HG02588 (cell line): ENCODE measurements around the gene TMEM97.
A peak's percentile ranks its signal among the peaks of the same experiment; 100 is the strongest.

ENCODE experiments used
- ATAC-seq: cut with Tn5 transposase; IDR thresholded peaks from one replicate; pipeline ENCODE4 v1.9.1; 2021; ENCODE audit warnings: mild to moderate bottlenecking, moderate library complexity; ENCODE audit not compliant: unreplicated experiment

Gene TMEM97

DNA sequence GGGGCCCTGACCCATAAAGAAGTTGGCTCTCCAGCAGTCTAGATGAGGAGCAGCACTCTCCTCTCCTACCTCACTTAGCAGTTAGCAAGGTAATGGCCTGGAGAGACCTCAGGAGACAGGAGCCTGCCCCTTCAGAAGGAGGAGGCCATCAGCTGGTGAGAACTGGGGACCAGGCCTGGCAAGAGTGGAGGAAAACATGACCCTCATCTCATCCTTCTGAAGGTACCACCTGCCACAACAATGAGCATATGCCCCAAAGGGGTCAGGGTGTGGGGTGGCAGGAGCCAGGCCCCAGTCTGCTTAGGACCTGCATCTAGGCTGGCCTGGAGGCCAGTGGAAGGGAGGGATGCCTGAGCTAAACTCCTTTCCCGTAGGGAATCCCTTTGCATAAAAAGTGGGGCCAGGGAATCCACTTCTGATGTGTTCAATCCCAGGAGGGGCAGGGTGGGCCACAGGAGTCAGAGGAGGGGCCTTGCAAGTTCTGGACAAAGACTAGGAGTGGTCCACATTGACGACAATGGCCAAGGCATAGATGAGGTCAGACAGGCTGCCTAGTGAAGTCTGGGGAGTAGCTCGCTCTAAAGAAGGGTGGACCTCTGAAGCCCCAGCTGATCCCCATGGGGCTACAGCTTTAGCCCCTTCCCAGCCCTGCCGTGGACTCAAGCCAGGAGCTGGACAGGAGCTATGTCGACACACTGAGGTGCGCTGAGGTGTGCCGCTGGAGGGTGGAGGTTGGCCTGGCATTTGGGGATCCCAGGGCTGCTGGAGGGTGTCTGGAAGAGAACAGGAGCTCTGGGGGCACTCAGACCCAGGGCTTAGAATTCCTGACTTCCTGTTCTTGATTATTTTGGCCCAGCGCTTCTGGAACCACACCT, 45.0 kb downstream of the TMEM97 start:
- ATAC-seq, result no peak

DNA sequence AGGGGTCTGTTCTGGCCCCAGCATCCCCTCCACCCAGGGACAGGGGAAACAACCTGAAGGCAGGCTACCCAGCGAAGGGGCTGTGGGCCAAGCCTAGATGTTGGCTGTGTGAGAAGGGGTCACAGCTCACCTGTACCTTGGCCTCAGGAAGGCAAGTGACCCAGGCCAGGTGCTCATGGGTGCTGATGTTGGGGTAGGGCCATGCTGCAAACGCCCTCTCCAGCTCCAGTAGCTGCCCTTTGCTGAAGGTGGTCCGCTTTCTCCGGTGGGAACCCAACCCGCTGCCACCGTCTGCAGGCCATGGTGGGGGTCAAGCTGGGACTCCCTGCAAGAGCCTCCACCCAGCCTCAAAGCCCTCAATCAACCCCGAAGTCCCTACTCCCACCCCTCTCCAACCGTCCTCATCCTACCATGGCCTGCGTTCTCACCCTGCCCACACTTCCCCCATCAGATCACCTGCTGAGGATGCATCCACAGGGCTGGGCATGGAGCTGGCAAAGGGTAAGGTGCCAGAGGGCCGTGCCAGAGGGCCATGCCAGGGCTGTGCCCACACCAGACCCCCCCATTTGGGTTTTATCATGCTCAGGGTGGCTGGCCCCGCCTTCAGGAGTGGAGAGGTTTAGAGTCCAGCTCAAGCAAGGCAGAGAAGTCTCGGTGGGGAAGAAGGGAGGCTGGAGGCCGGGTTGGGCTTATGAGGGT, 45.8 kb downstream of the TMEM97 start, which contains the start of gene SEBOX:
SEBOX (minus strand) TSS at position 535 of the 699 bp plus-strand sequence; CDS start at position 487, 48 bp downstream.
- ATAC-seq, result no peak

DNA sequence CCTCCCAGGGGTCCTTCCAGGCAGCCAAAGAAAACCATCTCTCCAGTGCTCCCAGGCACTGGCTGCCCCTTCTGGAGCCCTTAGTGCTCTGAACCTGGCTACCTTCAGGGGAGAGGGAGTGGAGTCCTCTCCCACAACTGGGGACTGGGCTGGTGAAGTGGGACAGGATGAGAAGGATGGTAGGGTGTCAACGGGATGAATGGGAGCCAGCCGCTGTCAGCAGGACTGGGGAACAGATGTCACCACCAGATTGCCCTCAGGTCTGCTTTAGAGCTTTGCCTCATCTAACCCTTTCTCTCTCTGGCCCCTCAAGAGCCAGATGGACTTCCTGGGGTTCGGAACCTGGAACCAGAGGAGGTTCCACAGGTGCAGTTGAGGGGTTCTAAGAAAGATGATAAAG, 46.5 kb downstream of the TMEM97 start:
- ATAC-seq, result no peak

DNA sequence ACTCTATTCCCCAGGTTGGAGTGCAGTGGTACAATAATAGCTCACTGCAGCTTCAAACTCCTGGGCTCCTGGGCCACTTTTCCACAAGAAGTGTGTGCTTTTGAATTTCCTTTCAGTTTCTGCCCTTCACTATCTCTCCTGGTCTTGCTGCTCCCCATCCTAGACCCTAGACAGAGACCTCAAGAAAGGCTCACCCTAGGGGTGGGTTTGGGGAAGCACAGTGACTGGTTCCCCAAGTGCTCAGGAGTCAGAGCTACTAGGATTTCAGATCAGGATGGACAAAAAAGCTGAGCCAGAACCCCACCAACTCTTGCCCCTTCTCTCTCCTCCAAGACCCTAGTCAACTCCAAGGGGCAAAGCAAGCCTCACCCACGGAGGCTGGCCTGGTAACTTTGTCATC, 47.6 kb downstream of the TMEM97 start:
- no peak for ATAC-seq

DNA sequence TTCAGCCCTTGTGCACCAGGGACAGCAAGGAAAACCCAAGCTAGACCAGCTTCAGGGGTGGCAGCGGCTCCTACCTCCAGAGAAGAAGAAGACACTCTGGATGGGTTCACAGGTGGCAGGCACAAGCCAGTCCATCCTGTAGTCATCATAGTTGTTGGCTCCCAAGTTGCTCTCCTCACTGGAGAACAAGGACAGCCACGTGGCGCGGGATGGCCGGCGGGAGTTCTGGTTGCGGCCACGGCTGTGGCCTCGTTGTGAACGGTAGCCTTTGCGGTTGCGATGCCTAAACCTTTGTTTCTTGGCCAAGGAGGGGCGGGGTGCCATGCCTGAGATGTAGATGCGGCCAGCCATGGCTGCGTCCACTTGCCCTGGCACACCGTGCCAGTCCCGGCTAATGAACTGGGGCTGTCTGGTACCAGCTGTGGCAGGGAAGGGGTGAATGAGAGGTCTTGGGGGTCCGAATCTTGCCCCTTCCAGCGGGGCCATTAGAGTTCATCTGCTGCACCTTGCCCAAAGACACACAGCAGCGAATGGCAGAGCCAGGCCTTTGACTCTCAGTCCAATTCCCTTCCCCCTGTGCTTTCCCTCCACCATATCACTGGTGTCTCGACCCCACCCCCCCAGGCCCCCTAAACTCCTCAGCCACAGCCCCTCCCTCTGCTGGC, 48.8 kb downstream of the TMEM97 start:
- no peak for ATAC-seq

DNA sequence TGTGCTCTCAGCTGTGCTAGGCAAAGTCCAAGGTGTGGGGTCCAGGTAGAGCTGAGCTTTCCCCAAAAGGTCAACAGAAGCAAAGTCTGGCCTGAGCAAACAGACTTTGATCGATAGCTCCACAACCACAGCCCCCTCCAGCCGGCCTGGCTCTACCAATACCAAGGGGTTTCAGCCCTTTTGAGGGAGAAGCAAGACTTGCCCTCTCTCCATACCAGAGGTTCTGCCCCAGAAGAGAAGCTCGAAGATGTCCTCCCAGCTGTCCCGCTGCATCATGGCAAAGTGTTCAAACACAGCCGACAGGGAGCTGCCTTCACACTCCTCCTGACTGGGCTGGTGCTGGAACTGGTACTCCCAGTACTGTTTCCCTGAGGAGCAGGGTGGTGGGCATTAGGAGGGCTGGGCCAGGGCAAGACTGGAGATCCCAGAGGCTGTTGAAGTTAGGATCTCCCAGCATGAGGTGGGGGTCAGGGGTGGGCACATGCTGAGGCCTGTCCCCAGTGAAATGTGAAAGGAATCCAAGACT, 49.4 kb downstream of the TMEM97 start:
- ATAC-seq, result no peak

DNA sequence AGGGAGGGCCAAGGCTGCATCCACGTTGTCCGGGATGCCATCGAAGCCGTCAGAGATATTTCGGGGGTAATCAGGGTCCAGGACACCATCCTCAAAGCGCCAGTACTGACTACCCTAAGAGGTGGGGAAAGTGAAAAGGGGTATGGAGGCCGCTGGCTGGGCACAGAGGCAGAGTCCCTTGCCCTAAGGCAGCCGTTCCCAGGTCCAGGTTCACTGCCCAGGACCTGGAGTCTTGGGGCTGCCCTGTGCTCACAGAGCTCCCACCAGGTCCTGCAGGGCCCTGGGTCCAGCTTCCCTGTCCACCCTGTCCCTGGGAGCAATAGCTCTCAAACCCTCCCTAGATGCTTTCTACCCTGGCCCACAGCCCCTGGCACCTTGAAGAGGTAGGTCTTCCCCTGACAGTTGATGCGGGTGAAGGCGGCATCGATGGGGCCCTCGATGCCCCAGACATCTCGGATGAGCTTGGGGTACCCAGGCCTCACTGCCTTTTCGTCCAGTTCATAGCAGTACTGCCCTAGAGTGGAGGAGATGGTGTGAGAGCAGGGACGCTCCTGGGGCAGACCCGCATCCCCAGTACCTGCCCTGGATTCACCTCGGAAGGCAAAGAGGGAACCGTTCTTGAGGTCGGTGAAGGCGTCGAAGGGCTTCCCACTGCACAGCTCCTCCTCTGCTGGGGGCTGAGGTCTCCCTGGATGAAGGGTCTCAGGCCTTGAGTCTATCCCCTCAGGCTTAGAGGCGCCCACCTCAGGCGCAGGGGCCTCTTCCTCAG, 50.1 kb downstream of the TMEM97 start:
- no peak for ATAC-seq

DNA sequence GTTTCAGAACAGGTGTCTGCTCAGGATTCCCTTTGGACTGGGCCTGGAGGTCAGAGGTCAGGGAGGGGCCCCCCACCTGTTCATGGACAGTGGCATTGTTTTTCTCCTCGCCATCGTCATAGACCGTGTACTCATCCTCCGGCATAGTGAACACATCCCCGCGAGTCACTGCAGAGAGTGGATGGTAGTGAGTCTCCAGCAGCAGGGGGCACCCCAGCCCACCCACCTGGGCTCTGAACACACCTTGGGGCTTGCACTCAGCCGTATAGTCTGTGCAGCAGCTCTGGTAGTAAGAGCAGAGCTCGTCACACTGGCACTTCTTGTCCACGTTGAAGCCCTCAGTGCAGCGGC, 50.7 kb downstream of the TMEM97 start:
- ATAC-seq, result no peak

DNA sequence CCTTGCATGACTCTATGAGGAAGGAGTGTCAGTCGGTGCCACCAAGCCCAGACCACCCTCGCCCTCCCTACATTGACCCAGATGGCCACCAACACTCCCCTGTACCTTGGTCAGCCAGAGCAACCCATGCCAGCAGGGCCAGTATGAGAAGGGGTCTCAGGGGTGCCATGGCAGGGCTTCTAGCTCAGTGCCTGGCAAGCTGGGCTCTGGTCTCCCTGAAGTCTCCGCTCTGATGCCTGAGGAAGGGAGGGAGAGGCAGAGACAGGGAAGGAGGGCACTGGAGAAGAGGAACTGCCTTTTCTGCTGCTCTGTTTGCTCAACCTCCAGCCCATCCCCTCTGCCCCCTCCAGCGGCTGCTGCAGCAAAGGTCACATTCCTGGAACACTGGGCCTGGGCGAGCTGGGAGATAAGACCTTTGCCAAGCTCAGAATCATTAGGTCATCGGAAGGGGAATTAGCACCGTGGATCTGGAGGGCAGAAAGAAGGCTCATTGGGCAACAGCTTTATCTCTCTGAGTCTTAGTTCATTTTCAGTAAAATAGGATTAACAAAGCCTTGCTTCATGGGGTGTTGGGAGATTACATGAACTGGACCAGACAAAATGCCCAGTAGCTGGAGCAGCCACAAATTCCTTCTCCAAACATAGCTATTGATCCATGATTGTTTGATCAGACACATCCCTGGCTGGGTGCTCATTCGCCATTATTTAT, 51.2 kb downstream of the TMEM97 start, which contains the start of gene VTN:
VTN (minus strand) TSS at position 273 of the 709 bp plus-strand sequence; CDS start at position 169, 104 bp downstream.
- no peak for ATAC-seq

DNA sequence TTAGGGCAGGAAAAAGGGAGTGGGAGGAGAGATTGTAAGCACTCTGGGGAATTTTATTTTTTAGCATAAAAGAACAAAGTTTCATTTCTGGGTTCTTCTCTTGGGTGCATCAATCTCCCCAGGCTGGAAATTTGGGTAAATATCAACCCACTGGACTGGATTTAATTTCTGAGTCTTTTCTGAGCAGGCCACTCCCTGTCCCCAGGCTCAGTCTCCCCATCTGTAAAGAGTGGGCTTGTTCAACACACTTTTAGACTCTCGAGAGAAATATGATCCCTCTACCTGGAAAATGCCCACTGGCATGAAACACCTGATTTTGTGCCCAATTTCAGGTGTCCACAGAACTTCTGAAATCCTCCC, 51.7 kb downstream of the TMEM97 start:
- ATAC-seq, result no peak

DNA sequence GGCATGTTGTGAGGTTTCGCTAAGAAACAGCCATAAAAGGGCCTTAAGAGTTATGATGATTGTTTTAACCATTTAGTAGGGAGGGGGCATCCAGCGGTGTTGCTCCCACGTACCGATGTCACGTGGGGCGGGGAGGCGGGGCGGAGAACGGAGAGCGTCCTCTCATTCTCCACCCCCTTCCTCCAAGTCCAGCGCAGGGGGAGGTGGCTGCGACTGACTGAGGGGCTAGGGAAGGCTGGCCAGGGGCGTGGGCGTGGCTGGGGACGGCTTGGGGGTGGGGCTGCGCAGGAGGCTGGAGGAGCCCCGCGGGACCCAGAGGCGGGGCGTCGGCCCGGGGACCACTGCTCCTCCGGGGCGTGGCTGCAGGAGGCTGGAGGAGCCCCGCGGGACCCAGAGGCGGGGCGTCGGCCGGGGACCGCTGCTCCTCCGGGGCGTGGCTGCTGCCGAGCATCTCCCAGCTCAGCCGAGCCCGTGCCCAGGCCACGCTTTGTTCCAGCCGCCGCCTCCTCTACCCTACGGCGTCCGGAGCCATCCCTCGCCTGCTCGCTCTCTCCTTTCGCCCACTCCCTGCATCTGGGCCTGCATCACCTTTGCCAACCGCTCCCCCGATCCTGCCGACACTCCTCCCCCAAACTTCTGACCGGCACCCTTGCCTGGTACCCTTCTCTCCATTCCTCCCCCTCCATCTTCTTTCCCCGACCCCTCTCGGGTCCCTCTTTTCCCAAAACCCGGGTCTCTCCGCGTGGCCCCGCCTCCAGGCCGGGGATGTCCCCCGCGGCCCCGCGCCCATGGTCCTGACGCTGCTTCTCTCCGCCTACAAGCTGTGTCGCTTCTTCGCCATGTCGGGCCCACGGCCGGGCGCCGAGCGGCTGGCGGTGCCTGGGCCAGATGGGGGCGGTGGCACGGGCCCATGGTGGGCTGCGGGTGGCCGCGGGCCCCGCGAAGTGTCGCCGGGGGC, 52.5 kb downstream of the TMEM97 start, which contains the start of gene SARM1:
SARM1 (plus strand) TSS at position 450 of the 958 bp plus-strand sequence; CDS start at position 789, 339 bp downstream.
- ATAC-seq, result peak; percentile 59

DNA sequence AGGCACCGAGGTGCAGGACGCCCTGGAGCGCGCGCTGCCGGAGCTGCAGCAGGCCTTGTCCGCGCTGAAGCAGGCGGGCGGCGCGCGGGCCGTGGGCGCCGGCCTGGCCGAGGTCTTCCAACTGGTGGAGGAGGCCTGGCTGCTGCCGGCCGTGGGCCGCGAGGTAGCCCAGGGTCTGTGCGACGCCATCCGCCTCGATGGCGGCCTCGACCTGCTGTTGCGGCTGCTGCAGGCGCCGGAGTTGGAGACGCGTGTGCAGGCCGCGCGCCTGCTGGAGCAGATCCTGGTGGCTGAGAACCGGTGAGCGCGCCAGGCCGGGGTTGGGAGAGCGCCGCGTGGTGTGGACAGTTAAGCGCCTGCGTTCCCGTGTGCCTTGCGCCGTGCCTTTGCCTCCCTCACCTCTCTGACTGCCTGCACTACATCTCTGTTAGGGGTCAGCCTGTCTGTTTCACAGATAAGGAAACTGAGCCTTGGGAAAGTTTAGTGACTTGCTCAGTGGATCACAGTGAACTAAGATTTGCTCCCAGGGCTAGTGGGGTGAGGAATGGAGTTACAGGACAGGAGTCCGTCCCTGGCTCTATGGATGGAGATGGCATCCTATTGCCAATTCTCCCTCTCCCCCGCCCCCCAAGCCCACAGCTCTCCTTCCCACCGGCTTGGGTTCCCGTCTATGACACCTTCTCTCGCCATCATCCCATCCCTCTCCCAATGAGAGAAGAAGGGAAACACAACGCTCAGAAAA, 53.4 kb downstream of the TMEM97 start:
- peak; percentile 20 for ATAC-seq

DNA sequence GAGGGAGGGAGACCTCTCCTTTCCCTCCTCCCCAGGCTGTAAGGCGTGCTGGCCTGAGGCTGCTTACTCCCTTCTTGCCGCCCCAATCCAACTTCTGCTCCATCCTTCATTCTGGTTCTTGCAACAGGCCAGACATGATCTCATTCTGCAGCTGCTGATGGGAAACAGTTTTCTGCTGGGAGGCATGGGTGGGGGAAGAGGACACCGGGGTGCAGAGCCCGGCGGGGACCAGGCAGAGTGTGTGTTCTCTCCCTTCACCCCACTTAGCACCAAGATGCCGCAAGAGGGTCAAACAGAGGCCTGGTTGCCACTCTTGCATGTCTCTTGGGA, 53.9 kb downstream of the TMEM97 start:
- no peak for ATAC-seq
